Ishikawa (cell line): ENCODE data around the gene ADA.

Source experiments
- CEBPB ChIP-seq: IDR thresholded peaks from 2 replicates; pipeline ENCODE4 v1.6.1; 2012
- EGR1 ChIP-seq: IDR thresholded peaks from 2 replicates; pipeline ENCODE4 v1.6.1; 2012
- EP300 ChIP-seq: IDR thresholded peaks from 2 replicates; pipeline ENCODE4 v1.6.1; 2012; ENCODE audit warnings: borderline replicate concordance
- FOXM1 ChIP-seq: IDR thresholded peaks from 2 replicates; pipeline ENCODE4 v1.6.1; 2012; ENCODE audit warnings: low read depth, borderline replicate concordance
- MAX ChIP-seq: IDR thresholded peaks from 2 replicates; pipeline ENCODE4 v1.6.1; 2012
- NFIC ChIP-seq: IDR thresholded peaks from 2 replicates; pipeline ENCODE4 v1.6.1; 2012
- REST ChIP-seq: IDR thresholded peaks from 2 replicates; pipeline ENCODE4 v1.6.1; 2012; ENCODE audit warnings: low read depth, mild to moderate bottlenecking
- TAF1 ChIP-seq: IDR thresholded peaks from 2 replicates; pipeline ENCODE4 v1.6.1; 2012; ENCODE audit warnings: low read depth, mild to moderate bottlenecking
- USF1 ChIP-seq: IDR thresholded peaks from 2 replicates; pipeline ENCODE4 v1.6.1; 2012
- ZBTB7A ChIP-seq: IDR thresholded peaks from 2 replicates; pipeline ENCODE4 v1.6.1; 2012; ENCODE audit warnings: low read depth

DNA sequence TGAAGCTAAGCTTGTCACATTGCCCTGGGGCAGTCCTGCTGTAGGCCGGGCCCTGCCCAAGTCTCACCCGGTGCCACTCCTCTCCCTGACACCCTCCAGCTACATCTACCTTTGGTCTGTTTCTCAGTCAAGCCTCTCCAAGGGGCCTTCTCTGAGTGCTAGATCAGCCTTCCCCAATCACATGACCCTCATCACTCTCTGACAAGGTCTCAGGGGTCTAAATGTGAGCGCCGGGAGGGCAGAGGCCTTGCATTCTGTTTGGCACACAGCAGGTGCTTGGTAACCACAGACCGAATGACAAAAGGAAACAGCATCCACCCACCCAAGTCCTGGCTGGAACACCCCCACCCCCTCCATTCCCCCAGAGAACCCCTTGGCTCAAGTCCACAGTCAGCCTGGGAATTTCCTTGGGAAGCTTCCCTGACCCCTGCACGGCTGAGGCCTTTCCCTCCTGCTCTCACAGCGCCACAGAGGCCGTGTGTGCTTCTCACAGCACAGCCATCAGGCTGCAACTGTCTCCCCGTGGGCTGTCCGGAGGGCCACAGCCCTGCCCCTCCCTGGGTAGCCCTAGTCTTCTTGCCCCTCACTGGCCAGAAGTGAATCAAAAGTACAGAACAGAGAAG lies 36.2 kb downstream of the ADA start:
- TF ChIP-seq FOXM1 (no peak), MAX (no peak), TAF1 (no peak), CEBPB (no peak), REST (no peak), EP300 (no peak), USF1 (no peak), ZBTB7A (no peak), NFIC (no peak), EGR1 (no peak)
